ENCODE results near the gene OXA1L.

OXA1L gene

DNA sequence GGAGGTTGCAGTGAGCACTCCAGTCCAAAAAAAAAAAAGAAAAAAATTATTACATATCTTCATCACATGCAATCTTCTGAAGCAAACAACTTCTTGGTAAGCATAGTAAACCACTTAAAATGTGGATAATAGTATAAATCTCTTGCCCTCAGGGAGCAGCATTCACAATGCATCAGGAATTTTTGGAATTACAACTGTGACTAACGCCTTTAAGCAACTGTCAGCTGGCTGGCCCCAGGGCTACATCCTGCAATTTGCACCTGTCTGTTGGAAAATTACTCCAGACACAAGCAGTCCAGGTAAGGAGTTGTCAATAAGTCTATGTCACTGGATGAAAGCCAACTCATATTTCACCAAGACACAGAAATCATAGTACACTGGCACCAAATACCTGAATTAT, 54.2 kb downstream of the OXA1L start:
- TF ChIP-seq CTCF (IDR thresholded peaks at IDR 0.05; ENCODE audit: borderline replicate concordance, insufficient read depth, low read depth, low read length): no peak
- H3K4me3 ChIP-seq (ENCODE audit: low read depth, low read length): no peak overlapping the region

- no peak for TF ChIP-seq CTCF (IDR thresholded peaks at IDR 0.05; ENCODE audit: borderline replicate concordance, insufficient read depth, low read depth, low read length)
- no peak overlapping the region for H3K4me3 ChIP-seq (ENCODE audit: low read depth, low read length)
These were observed 54.9 kb downstream of the OXA1L start for GRCh38 chr14:22821193-22822015.

GRCh38 chr14:22822016-22822570, 55.6 kb downstream of the OXA1L start:
- TF ChIP-seq CTCF (IDR thresholded peaks at IDR 0.05; ENCODE audit: borderline replicate concordance, insufficient read depth, low read depth, low read length): no peak
- no peak overlapping the region for H3K4me3 ChIP-seq (ENCODE audit: low read depth, low read length)
